ENCODE results near the gene CMIP.

DNA sequence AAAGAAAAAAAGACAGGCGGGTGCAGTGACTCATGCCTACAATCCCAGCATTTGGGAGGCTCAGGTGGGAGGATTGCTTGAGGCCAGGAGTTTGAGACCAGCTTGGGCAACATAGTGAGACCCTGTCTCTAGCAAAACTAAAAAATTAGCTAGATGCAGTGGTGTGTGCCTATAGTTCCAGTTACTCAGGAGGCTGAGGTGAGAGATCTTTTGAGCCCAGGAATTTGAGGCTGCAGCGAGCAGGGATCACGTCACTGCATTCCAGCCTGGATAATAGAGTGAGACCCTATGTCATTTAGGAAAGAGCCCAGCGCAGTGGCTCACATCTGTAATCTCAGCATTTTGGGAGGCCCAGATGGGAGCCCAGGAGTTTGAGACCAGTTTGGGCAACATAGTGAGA, 126.6 kb downstream of the CMIP start:
- TF ChIP-seq POLR2AphosphoS5 (IDR thresholded peaks at IDR 0.05) (no peak), CTCF (IDR thresholded peaks at IDR 0.05) (no peak)

Data from sigmoid colon (tissue), 4 donors.